Uterus (tissue), 2 donors: ENCODE data around the gene ADAMTS17.

Source experiments
- CTCF ChIP-seq, 4 experiments: fragments of 200-600 bp in 2 of 4; fragments of 450-650 bp in 2 of 4; sonication (generic) in 2 of 4; IDR thresholded peaks; one replicate each; pipeline ENCODE4 v1.5.1; 2016 to 2019; ENCODE audit warnings: antibody characterized with exemption in 4 of 4, mild to moderate bottlenecking in 2 of 4, moderate library complexity in 1 of 4
- POLR2A ChIP-seq, 2 donors: fragments of 450-650 bp; IDR thresholded peaks; one replicate each; pipeline ENCODE4 v1.6.1; 2016; ENCODE audit warnings: antibody characterized with exemption in 2 of 2, mild to moderate bottlenecking in 1 of 2, moderate library complexity in 1 of 2

GRCh38 chr15:100098705-100099104, 243.1 kb downstream of the ADAMTS17 start:
- TF ChIP-seq POLR2A (IDR thresholded peaks at IDR 0.05) (no peak), CTCF (IDR thresholded peaks at IDR 0.05) (no peak)
